ENCODE results near the gene CSNK1E.
A peak's percentile ranks its signal among the peaks of the same experiment; 100 is the strongest.
"Not testable (repeated sequence)": the region's sequence is repeated elsewhere in the genome, so short reads cannot be mapped to it uniquely, and the experiment has no call there.

The CSNK1E gene

DNA sequence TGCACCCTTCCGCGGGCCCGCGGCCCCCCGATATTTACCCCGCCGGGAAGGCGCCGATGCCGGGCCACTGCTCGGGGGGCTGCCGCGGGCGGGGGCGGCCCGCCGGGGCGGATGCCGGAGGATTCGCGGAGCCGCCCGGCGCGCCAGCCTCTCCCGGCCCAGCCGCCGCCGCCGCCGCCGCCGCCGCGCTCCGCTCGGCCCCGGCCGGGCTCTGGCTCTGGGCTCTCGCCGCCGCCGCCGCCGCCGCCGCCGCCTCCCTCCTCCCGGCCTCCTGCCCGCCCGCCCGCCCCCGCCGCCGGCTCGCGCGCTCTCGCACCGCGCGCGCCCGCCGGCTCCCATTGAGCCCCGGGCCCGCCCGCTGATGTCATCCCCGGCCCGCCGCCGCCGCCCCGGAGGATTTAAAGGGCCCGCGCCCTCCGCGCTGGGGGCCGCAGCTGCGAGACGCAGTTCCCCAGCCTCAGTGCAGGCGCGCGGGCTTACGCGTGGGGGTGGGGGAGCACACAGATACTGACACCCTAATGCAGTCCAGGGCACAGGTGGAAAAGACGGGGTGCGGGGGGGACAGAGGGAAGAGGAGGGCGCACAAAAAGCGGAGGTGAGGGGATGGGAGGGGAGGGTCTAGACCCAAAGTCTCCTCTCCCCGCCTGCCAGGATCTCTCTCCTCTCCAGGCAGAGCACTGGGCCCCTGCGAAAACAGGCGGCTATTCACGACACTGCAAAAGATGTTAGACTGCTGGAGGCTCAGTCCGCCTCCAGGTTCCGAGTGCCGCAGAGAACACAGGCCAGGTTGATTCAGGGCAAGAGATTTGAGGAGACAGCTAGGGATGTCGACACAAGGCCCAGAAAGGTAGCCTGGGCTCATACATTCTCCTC is at the start of gene CSNK1E:
CSNK1E (minus strand) TSS at position 312 of the 873 bp plus-strand sequence. CDS start 3,276 bp downstream, outside the sequence.
- peak; percentile 60 to 73 for DNase-seq (ENCODE audit: low read depth in 2 of 2)

DNA sequence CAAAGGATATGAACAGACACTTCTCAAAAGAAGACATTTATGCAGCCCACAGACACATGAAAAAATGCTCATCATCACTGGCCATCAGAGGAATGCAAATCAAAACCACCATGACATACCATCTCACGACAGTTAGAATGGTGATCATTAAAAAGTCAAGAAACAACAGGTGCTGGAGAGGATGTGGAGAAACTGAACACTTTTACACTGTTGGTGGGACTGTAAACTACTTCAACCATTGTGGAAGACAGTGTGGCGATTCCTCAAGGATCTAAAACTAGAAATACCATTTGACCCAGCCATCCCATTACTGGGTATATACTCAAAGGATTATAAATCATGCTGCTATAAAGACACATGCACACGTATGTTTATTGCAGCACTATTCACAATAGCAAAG is 48.6 kb upstream of the CSNK1E start:
- not testable (repeated sequence) for DNase-seq (ENCODE audit: low read depth in 2 of 2)

DNA sequence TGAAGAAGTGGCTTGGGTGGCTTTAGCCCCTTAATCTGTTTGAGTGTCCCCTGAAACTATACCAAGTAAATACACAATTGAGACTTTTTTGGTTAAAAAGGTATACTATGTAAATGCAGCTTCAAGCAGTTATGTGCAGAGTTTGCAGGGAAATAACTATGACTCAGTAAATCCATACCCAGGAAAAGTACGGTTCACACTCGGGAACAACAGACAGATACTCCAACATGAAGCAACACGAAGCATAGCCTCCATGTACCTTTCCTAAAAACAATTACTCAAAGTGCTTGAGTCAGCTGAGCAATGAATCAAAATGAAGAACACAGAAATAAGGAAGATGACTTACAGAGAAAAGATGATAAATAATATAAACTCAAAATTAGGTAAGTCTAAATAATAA is 47.9 kb upstream of the CSNK1E start:
- not testable (repeated sequence) for DNase-seq (ENCODE audit: low read depth in 2 of 2)

DNA sequence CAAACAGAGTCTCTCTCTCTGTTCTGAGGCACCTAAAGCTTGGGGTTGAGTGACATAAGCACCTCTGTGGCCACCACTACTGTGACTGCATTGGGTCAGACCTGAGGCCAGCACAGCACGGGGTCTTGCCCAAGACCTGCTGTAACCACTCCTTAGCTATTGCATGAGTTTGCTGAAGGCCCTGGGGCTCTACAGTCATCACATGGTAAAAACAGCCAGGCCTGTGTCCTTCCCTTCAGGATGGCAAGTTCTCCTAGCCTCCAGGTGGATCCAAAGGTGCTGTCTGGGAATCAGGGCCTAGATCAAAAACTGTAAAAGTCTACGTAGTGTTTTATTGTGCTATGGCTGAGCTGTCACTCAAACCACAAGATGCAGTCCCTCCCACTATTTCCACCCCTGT is 43.3 kb upstream of the CSNK1E start:
- DNase-seq (ENCODE audit: low read depth in 2 of 2): not testable (repeated sequence)

DNA sequence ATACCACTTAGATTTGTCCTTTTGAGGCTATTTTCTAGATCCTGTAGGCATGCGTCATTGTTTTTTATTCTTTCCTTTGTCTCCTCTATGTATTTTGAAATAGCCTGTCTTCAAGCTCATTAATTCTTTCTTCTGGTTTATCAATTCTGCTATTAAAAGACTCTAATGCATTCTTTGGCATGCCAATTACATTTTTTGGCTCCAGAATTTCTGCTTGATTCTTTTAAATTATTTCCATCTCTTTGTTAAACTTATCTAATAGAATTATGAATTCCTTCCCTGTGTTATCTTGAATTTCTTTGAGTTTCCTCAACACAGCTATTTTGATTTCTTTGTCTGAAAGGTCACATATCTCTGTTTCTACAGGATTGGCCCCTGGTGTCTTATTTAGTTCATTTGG is 42.6 kb upstream of the CSNK1E start:
- DNase-seq (ENCODE audit: low read depth in 2 of 2): not testable (repeated sequence)

DNA sequence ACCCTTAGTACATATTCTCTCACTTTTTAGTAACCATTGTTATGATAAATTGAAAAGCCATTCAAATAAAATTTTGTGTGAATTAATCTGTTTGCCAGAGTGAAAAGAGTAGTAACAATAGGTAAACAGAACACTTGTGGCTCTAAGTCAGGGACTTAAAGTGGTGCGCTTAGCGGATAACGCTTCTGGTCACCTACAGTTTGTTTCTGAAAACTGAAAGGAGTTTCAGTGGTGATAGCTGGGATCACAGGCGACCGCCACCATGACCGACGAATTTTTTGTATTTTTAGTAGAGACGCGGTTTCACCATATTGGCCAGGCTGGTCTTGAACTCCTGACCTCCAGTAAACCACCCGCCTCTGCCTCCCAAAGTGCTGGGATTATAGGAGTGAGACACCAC is 40.7 kb upstream of the CSNK1E start:
- DNase-seq (ENCODE audit: low read depth in 2 of 2): not testable (repeated sequence)

DNA sequence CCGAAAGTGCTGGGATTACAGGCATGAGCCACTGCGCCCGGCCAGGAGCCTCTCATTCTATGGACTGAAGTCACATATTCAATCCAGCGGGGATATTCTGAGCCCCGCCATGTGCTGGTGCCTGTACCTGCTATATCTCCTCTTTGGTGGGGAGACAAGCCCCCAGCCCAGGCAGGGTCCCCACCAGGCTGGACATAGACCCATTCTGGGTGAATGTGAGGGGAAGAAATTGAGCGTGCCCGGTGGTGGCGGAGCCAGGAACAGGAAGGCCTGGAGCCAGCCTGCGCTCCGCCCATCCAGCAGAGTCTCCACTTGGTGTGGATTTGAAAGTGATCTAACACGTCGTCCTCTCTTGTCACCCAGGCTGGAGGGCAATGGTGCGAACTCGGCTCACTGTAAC is 38.0 kb upstream of the CSNK1E start:
- no peak for DNase-seq (ENCODE audit: low read depth in 2 of 2)

DNA sequence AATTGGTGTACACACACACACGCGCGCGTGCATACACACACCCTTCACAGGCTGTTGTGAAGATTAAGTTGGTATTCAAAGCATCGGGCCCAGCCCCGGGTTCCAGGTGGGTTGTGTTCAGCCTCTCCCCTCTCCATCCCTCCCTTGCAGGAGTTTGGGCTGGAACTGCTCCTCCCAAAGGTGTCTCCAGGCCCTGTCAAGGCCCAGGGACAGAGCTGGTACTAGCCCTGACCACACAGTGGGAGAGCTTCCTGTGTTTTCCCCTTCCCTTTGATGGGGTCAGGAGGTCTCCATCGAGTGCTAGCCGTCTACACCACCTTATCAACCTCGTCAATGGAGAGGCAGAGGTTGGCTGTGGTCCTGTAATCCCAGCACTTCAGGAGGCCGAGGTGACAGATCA is 36.5 kb upstream of the CSNK1E start:
- DNase-seq (ENCODE audit: low read depth in 2 of 2): no peak

DNA sequence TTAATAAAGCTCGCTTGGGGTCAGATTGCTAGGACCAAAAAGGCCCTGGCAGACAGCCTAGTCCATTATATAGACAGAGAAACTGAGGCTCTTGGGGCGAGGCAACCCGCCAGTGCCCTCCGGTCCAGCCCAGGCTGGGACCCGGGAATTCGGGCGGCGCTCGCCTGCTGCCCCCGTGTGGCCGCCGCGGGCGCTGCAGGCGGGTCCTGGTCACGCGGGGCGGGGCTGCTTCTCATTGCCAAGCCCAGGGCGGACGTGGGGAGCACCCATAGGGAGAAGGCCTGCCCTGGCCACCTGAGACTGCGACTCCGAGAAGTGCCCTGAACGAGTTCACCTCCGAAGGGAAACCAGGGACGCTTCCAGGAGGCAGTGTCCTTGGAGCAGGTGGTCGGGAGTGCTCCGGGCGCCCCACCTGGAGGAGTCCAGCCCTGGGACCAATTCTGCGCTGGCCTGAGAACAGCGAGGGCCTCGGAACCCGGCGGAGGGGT is 36.0 kb upstream of the CSNK1E start:
- DNase-seq (ENCODE audit: low read depth in 2 of 2): peak; percentile 68 to 69

DNA sequence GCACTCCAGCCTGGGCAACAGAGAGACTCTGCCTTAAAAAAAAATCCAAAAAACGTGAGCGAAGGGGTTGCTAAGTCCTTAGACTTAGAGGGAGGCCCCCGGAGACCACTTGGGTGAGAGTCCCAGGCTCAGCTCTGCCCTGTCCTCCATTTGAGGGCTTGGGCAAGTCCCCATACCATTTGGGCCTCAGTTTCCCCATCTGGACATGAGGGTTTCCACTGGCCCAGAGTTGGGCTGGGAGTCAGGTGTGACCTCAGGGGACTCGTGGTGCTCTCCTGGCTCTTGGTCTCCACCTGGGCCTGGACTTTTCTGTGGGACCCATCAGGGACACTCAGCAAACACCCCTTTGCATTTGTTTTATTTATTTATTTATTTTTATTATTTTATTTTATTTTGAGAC is 35.2 kb upstream of the CSNK1E start:
- DNase-seq (ENCODE audit: low read depth in 2 of 2): no peak

DNA sequence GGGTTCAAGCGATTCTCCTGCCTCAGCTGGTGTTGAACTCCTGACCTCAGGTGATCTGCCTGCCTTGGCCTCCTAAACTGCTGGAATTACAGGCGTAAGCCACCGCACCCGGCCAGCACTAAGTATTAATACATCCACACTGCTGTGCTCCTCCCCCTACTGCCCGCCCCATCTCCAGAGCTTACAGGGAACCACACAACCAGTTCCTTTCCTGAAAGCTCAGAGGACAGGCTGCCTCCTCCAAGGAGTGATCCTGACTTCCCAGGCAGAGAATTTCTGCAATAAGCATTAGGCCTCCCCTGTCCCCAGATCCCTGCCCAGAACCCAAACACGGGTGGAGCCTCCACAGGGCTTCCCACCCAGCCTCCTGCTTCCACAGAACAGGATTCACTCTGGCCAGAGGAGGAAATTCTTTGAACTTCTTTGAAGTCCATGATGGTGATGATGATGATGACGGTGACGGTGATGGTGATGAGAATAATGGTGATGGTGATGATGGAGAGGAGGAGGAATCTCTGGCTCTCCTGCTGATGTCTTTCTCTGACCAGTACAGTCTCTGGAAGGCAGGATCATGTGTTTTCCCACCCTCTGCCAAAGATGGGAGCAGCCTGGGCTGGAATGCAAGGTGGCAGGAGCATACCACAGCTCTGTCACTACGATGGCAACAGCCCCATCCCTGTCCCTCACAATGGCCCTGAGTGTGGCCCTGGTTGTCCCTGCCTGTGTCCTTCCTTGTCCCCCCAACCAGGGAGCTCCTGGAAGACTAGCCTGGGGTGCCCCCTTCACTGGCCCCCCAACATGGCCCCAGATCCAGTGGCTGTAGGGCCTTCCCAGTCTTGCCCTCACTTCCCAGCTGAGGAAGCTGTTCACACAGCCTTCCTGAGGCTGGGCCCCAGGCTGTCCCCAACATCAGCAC is 33.5 kb upstream of the CSNK1E start:
- no peak for DNase-seq (ENCODE audit: low read depth in 2 of 2)

DNA sequence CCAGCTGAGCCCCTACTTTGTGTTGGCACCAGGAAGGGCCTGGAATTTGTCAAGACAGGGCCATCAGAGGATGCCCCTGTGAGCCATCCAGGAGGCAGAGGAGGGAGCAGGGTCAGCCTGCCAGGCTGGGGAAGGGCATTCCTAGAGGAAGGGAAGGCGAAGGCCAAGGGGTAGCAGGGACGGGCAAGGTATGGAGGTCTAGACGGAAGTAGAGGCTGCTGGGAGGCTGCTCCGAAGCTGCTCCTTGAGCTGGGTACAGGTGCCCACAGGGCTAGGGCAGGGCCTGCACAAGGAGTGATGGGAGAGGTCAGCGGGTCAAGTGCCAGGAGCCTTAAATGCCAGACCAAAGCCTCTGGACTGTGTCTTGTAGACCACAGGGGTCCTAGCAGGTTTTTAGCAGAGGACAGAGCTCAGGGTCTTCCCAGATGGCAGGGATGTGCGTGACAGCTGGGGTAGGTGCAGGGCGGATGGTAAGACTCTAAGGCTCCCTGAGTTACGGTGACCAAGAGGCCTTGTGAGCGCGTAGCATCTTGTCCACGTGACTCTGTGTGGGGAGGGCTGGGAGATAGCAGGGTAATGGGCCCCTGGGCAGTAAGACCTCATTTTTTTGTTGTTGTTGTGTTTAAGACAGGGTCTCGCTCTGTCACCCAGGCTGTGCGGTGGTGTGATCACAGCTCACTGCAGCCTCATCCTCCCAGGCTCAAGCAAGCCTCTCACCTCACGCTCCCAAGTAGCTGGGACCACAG is 31.7 kb upstream of the CSNK1E start:
- no peak for DNase-seq (ENCODE audit: low read depth in 2 of 2)

DNA sequence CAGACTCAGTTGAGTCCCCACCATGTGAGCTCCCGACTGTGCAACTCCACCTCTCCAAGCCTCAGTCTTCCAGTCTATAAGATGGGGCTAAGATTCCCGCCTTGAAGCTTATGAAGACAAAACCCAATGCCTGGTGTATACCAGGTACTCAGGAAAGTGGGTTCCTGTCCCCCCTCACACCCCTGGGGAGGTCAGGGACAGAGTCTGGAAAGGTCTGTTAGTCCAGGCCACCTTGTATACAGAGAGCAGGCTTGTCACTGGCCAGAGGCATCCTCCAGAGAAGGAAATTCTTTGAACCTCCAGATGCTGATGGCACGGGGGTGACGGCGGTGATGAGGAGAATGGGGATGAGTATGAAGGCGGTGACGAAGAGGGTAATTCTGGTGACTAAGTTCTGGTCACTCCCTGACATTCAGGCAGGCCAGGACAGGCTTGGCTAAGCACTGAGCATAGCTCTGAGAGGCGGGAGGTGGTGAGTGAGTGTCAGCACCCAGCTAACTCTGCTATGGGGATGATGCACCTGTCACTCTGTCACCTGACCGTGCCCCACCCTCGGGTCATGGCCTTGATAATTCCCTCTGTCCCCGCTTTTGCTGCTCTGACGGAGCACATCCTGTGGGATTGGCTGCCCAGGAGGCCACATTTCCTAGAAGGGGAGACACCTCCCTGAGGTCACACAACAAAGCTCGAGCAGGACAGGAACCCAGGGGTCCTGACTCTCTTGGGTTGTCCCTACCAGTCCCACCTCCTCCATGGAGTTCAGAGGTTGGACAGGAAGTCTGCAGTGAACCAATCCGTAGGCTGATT is 30.9 kb upstream of the CSNK1E start:
- no peak for DNase-seq (ENCODE audit: low read depth in 2 of 2)

DNA sequence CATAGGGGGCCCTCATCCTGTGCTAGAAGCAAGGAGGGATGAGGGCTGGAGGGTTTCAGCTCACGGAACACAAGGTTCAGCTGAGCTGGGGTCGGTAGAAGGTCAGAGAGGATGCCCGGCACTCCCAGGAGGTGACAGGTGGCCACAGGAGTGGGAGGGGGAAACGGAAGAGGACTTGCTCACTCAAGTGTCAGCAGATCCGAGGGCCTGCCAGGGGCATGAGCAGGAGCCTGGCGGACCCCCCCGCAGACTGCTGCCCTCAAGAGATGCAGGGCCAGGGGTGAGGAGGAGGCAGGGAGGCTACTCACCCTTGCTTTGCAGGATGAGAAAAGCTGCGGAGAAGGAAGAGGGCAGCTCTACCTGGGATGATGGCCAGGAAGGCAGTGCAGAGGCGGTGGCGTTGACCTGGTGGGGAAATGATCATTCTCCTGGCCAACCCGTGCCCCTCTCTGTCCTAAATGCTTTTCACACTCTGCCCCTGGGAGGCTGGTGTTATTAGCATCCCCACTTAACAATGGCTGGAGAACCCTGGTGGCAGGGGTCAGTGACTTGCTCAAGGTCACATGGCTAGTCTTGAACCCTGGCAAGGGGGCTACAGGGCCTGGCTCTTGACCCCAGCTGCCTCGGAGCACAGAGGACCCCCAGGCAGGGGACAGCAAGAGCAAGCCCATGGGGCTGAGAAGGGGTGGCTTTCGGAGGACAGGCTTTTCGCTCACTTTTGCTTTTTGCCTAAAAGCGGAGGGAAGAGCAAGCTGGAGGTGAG is 30.1 kb upstream of the CSNK1E start:
- no peak for DNase-seq (ENCODE audit: low read depth in 2 of 2)

DNA sequence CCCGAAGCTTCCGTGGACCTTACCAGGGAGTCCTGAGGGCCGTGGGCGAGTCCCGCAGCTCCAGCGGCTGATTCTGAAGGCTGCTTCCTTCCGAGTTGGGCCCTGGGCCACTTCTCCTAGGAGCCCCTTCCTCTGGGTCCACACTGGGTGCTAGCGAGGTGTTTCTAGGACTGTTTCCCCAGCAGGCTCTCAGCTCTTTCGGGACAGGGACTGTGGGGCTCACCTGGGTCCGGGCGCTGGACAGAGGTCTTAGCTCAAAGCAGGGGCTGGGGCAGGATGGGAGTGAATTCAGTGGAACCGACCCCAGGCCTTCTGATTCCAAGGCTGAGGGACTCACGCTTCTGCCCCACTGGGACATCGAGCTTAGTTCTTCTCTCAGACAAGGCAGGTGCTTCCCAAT is 29.3 kb upstream of the CSNK1E start:
- no peak for DNase-seq (ENCODE audit: low read depth in 2 of 2)

DNA sequence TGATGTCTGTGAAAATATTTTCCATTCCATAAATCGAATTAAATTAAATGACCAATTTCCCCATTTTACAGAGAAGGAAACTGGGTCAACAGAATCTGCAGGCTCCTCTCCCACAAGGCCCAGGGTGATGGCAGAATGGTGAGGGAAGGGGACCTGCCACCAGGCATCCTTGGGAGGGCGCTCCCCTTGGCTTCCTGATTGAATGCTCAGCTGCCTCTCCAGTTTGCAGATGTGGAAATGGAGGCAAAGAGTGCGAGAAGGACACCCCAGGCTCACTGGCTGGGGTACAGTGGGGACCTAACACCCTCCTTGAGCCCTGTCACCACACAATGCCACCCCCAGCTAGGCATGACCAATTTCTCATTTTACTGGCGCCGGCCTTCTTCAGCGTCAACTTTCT is 28.5 kb upstream of the CSNK1E start:
- no peak for DNase-seq (ENCODE audit: low read depth in 2 of 2)

DNA sequence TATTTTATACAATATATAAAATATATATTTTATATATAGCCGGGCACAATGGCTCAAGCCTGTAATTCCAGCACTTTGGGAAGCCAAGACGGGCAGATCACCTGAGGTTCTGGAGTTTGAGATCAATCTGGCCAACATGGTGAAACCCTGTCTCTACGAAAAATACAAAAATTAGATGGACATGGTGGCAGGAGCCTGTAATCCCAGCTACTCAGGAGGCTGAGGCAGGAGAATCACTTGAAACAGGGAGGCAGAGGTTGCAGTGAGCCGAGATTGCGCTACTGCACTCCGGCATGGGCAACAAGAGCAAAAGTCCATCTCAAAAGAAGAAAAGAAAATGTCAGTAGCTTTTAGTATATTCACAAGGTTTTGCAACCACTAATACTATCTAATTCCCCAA is 22.7 kb upstream of the CSNK1E start:
- not testable (repeated sequence) for DNase-seq (ENCODE audit: low read depth in 2 of 2)

DNA sequence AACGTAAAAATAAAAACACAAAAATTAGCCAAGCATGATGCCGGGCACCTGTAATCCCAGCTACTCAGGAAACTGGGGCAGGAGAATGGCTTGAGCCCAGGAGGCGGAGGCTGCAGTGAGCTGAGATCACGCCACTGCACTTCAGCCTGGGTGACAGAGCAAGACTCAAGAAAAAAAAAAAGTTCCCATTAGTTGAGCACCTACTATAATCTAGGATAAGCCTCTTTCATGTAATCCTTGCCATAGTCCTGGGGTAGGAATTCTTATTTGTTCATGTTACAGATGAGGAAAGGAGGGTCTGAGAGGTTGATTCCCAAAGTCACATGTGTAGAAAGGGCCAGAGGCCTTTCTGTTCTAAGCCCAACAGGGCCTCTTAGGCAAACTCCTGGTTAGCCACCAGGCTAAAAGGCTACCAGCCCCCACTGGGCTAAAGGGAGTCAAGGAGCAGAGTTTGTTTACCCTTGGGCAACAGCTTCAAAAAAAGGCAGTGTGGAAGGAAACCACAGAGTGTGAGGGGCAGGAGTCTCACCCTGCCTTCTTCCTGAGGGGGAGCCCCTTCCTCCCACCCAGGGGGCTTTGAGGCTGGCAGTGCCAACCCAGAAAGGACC is 21.6 kb upstream of the CSNK1E start:
- DNase-seq (ENCODE audit: low read depth in 2 of 2): no peak

DNA sequence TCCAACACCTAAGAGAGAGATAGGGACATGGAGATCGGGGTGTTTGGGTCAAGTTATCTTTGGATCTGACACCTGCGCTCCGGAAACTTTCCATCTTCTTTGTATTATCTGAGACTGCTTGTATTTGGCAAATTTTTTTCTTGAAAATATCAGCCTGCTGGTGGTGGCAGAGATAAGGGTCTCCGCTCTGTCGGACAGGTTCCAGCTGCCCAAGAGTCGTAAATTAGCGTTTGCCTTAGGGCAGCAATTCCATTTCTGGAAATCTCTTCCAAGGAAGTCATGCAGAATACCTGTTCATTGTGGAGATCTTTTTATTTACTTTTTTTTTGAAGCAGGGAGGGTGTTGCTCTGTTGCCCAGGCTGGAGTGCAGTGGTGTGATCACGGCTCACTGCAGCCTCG is 19.5 kb upstream of the CSNK1E start:
- DNase-seq (ENCODE audit: low read depth in 2 of 2): no peak

DNA sequence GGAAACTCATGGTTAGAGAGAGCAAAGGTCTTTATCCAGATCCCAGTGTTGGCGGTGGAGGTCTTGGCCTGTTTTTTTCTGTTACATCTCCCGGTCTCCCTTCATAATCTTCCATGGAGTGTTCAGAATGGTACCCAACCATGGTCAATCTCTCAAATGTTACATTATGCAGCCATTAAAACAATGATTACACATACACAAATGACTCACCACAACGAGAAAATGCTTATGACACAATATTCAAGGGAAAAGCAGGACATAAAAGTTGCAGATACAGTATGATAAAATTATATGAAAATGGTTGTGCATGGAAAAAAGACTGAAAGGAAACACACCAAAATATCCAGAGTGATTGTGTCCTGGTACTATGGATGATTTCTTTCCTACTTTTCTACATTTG is 17.8 kb upstream of the CSNK1E start:
- no peak for DNase-seq (ENCODE audit: low read depth in 2 of 2)

Measured in stimulated activated CD4-positive, alpha-beta T cell treated with anti-CD3 and anti-CD28 coated beads, Interleukin-1b, Interleukin-23, amount 100 ng/mL, for 4 hours (primary cell).